Neuronal stem cell (in vitro differentiated cells): ENCODE data around the gene RAPGEF6.

ENCODE experiments used
- DNase-seq: peaks from one replicate; pipeline ENCODE4 v3.0.0-alpha.2; 2013; ENCODE audit warnings: low spot score
- H2AFZ ChIP-seq: one replicate; pipeline ENCODE4 v1.6.1; 2013; ENCODE audit warnings: mild to moderate bottlenecking, low read length, inconsistent platforms
- H2AK5ac ChIP-seq: 2 replicates; pipeline ENCODE4 v1.6.1; 2013; ENCODE audit warnings: low read depth, mild to moderate bottlenecking, inconsistent platforms, low read length, moderate library complexity, mixed read lengths
- H2BK120ac ChIP-seq: 2 replicates; pipeline ENCODE4 v1.6.1; 2013; ENCODE audit warnings: low read depth, mild to moderate bottlenecking, inconsistent platforms, low read length, moderate library complexity, mixed read lengths
- H2BK12ac ChIP-seq: one replicate; pipeline ENCODE4 v1.6.1; 2013; ENCODE audit warnings: low read length, inconsistent platforms
- H2BK15ac ChIP-seq: 2 replicates; pipeline ENCODE4 v1.6.1; 2013; ENCODE audit warnings: mild to moderate bottlenecking, low read length, inconsistent platforms, mixed read lengths
- H2BK5ac ChIP-seq: one replicate; pipeline ENCODE4 v1.6.1; 2013; ENCODE audit warnings: inconsistent platforms, mild to moderate bottlenecking, low read length, moderate library complexity
- H3K14ac ChIP-seq: one replicate; pipeline ENCODE4 v1.6.1; 2013; ENCODE audit warnings: low read length, inconsistent platforms
- H3K18ac ChIP-seq: 2 replicates; pipeline ENCODE4 v1.6.1; 2013; ENCODE audit warnings: low read length, inconsistent platforms
- H3K23ac ChIP-seq: 2 replicates; pipeline ENCODE4 v1.6.1; 2013; ENCODE audit warnings: low read depth, mild to moderate bottlenecking, mixed read lengths, low read length, inconsistent platforms; ENCODE audit not compliant: poor library complexity
- H3K27ac ChIP-seq: replicated peaks from 3 replicates; pipeline ENCODE4 v1.5.1; 2013; ENCODE audit warnings: low read length, inconsistent platforms
- H3K27me3 ChIP-seq, 3 experiments: 2 replicates each; pipeline ENCODE4 v1.6.1; 2013; ENCODE audit warnings: low read length in 3 of 3, mild to moderate bottlenecking in 2 of 3, inconsistent platforms in 1 of 3, low read depth in 1 of 3, mixed read lengths in 1 of 3, moderate library complexity in 1 of 3; ENCODE audit not compliant: control insufficient read depth in 3 of 3, insufficient read depth in 3 of 3
- H3K36me3 ChIP-seq, 2 donors: replicated peaks in 1 of 2; 2 replicates each; pipeline ENCODE4 v1.6.1; 2013; ENCODE audit warnings: low read length in 2 of 2; ENCODE audit not compliant: control insufficient read depth in 2 of 2, insufficient read depth in 2 of 2
- H3K4ac ChIP-seq: 2 replicates; pipeline ENCODE4 v1.6.1; 2013; ENCODE audit warnings: inconsistent platforms, mild to moderate bottlenecking, low read length, moderate library complexity
- H3K4me1 ChIP-seq, 2 donors: 1 replicate in 1 of 2; 2 replicates in 1 of 2; pipeline ENCODE4 v1.6.1; 2013; ENCODE audit warnings: low read length in 2 of 2, low read depth in 1 of 2; ENCODE audit not compliant: control insufficient read depth in 2 of 2, insufficient read depth in 1 of 2
- H3K4me2 ChIP-seq: one replicate; pipeline ENCODE4 v1.6.1; 2013; ENCODE audit warnings: mild to moderate bottlenecking, low read length, inconsistent platforms; ENCODE audit not compliant: insufficient read depth, poor library complexity, severe bottlenecking
- H3K4me3 ChIP-seq, 2 donors: 2 replicates each; pipeline ENCODE4 v1.5.1; 2013; ENCODE audit warnings: low read length in 2 of 2, mild to moderate bottlenecking in 2 of 2, inconsistent platforms in 1 of 2, moderate library complexity in 1 of 2
- H3K79me1 ChIP-seq: one replicate; pipeline ENCODE4 v1.6.1; 2013; ENCODE audit warnings: low read depth, mild to moderate bottlenecking, inconsistent platforms, low read length, moderate library complexity
- H3K9ac ChIP-seq: one replicate; pipeline ENCODE4 v1.6.1; 2013; ENCODE audit warnings: mild to moderate bottlenecking, low read depth, low read length, inconsistent platforms; ENCODE audit not compliant: poor library complexity
- H3K9me3 ChIP-seq, 2 donors: replicated peaks in 1 of 2; 2 replicates each; pipeline versions ENCODE3 to v1.6.1; 2013; ENCODE audit warnings: low read length in 2 of 2, mild to moderate bottlenecking in 2 of 2, inconsistent platforms in 1 of 2, low read depth in 1 of 2, mixed read lengths in 1 of 2, moderate library complexity in 1 of 2; ENCODE audit not compliant: control insufficient read depth in 2 of 2, insufficient read depth in 1 of 2
- H4K8ac ChIP-seq: one replicate; pipeline ENCODE4 v1.6.1; 2013; ENCODE audit warnings: low read depth, mild to moderate bottlenecking, inconsistent platforms, low read length, moderate library complexity
- H4K91ac ChIP-seq: one replicate; pipeline ENCODE4 v1.6.1; 2013; ENCODE audit warnings: low read length, low read depth, mild to moderate bottlenecking, inconsistent platforms; ENCODE audit not compliant: poor library complexity
- WGBS, 2 donors: extraction: QIAGEN DNeasy Blood & Tissue Kit; methylation state at CpG; one replicate each; pipeline ENCODE4 v1.1.7; 2013; ENCODE audit warnings: missing lambda C conversion rate in 2 of 2, mixed read lengths in 1 of 2; ENCODE audit not compliant: insufficient read length in 2 of 2, insufficient replicate concordance in 1 of 2; ENCODE audit errors: extremely low coverage in 2 of 2; 5-methylcytosine and 5-hydroxymethylcytosine counted together

The RAPGEF6 gene

GRCh38 chr5:131389096-131389868, 245.7 kb downstream of the RAPGEF6 start:
- Histone ChIP-seq H3K79me1 (no peaks in the 10 kb centered on the region), H3K9me3 (no peaks in the 10 kb centered on the region), H3K36me3 (peaks cover 3 to 59% of the 10 kb centered on the region in 2 donors), H3K27me3 (no peaks in the 10 kb centered on the region), H2AK5ac (no peak overlapping the region), H2BK5ac (no peak overlapping the region), H2BK15ac (no peak overlapping the region), H3K4me3 (no peak overlapping the region), H3K4me1 (peaks cover 0 to 11% of the 10 kb centered on the region in 2 donors), H3K4ac (no peak overlapping the region), H2BK12ac (no peak overlapping the region), H3K4me2 (no peak overlapping the region), H3K27ac (no peak overlapping the region), H3K9ac (no peak overlapping the region), H4K91ac (no peak overlapping the region), H3K23ac (no peak overlapping the region), H3K18ac (no peak overlapping the region), H4K8ac (no peak overlapping the region), H2AFZ (no peak overlapping the region), H2BK120ac (no peak overlapping the region), H3K14ac (no peak overlapping the region)
- whole genome bisulfite sequencing, 2 donors, result no CpG with 5 or more reads among the region's 4 CpGs
- DNase-seq, result no peak

- Histone ChIP-seq H3K14ac (no peak overlapping the region), H3K4me1 (peaks cover 0 to 16% of the 10 kb centered on the region in 2 donors), H2BK120ac (no peak overlapping the region), H3K23ac (no peak overlapping the region), H3K4ac (no peak overlapping the region), H2BK12ac (no peak overlapping the region), H4K8ac (no peak overlapping the region), H3K9ac (no peak overlapping the region), H3K36me3 (peaks cover 2 to 39% of the 10 kb centered on the region in 2 donors), H3K9me3 (no peaks in the 10 kb centered on the region), H3K4me3 (no peak overlapping the region), H3K79me1 (no peaks in the 10 kb centered on the region), H3K27ac (no peak overlapping the region), H2BK5ac (no peak overlapping the region), H4K91ac (no peak overlapping the region), H3K4me2 (no peak overlapping the region), H3K27me3 (no peaks in the 10 kb centered on the region), H2AFZ (no peak overlapping the region), H3K18ac (no peak overlapping the region), H2BK15ac (no peak overlapping the region), H2AK5ac (no peak overlapping the region)
- DNase-seq, result no peak
- no CpG with 5 or more reads among the region's 6 CpGs for WGBS, 2 donors
These were observed 247.8 kb downstream of the RAPGEF6 start for GRCh38 chr5:131387255-131387654.

DNA sequence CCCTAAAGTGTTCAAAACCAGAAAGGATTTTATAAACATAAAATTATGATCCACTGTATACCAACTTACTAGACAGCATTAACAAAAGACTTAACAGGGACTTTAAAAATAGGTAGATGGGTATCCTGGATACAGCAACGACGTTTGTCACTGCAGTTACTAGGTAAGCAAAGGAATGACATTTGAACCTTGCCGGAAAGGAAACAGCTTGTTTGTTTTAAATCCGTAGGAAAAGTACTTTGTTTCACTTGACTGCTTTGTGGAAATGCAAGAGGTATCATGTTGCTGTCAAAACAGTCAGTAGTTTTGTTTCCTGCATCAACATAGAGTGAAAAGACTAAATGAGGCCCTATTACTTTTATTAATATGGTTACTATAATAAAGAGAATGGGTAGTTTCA, 248.2 kb downstream of the RAPGEF6 start:
- no peak overlapping the region for H3K27ac ChIP-seq
- no peak overlapping the region for H3K4me2 ChIP-seq
- no peak overlapping the region for H3K18ac ChIP-seq
- H3K14ac ChIP-seq, result no peak overlapping the region
- peaks cover 2 to 34% of the 10 kb centered on the region in 2 donors for H3K36me3 ChIP-seq
- H2BK5ac ChIP-seq, result no peak overlapping the region
- no peak overlapping the region for H2BK12ac ChIP-seq
- H3K9ac ChIP-seq, result no peak overlapping the region
- H3K4me1 ChIP-seq, result peaks cover 0 to 16% of the 10 kb centered on the region in 2 donors
- H3K9me3 ChIP-seq, result no peaks in the 10 kb centered on the region
- no peaks in the 10 kb centered on the region for H3K27me3 ChIP-seq
- no peak overlapping the region for H2AK5ac ChIP-seq
- H3K79me1 ChIP-seq, result no peaks in the 10 kb centered on the region
- no peak overlapping the region for H3K23ac ChIP-seq
- no peak overlapping the region for H2BK120ac ChIP-seq
- no peak for DNase-seq
- no peak overlapping the region for H3K4ac ChIP-seq
- H4K8ac ChIP-seq, result no peak overlapping the region
- H3K4me3 ChIP-seq, result no peak overlapping the region
- no peak overlapping the region for H2AFZ ChIP-seq
- H4K91ac ChIP-seq, result no peak overlapping the region
- no peak overlapping the region for H2BK15ac ChIP-seq
- WGBS, 2 donors, result no CpG with 5 or more reads among the region's 4 CpGs

DNA sequence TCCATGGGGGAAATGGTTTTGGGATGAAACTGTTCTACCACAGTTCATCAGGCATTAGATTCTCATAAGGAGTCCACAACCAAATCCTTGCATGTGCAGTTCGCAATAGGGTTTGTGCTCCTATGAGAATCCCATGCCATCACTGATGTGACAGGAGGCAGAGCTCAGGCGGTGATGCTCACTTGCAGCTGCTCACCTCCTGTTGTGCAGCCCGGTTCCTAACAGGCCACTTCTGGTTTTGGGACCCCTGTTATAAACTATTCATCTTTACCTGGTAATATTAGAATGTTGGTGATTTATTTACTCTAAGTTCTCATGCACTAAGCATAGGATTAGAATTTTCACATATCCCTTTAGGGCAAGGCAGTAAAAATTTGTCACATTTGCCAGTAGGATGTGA, 248.9 kb downstream of the RAPGEF6 start:
- WGBS, 2 donors, result no CpG with 5 or more reads among the region's 3 CpGs
- Histone ChIP-seq H3K4ac (no peak overlapping the region), H4K8ac (no peak overlapping the region), H2AFZ (no peak overlapping the region), H3K36me3 (peaks cover 2 to 28% of the 10 kb centered on the region in 2 donors), H3K18ac (no peak overlapping the region), H3K27me3 (no peaks in the 10 kb centered on the region), H2AK5ac (no peak overlapping the region), H3K23ac (no peak overlapping the region), H4K91ac (no peak overlapping the region), H2BK5ac (no peak overlapping the region), H2BK15ac (no peak overlapping the region), H3K4me3 (no peak overlapping the region), H2BK12ac (no peak overlapping the region), H3K79me1 (no peaks in the 10 kb centered on the region), H3K4me2 (no peak overlapping the region), H3K14ac (no peak overlapping the region), H3K4me1 (peaks cover 0 to 16% of the 10 kb centered on the region in 2 donors), H3K9ac (no peak overlapping the region), H2BK120ac (no peak overlapping the region), H3K27ac (no peak overlapping the region), H3K9me3 (no peaks in the 10 kb centered on the region)
- DNase-seq, result no peak
